ENCODE data around the gene HES7.
A peak's percentile ranks its signal among the peaks of the same experiment; 100 is the strongest.

The HES7 gene

DNA sequence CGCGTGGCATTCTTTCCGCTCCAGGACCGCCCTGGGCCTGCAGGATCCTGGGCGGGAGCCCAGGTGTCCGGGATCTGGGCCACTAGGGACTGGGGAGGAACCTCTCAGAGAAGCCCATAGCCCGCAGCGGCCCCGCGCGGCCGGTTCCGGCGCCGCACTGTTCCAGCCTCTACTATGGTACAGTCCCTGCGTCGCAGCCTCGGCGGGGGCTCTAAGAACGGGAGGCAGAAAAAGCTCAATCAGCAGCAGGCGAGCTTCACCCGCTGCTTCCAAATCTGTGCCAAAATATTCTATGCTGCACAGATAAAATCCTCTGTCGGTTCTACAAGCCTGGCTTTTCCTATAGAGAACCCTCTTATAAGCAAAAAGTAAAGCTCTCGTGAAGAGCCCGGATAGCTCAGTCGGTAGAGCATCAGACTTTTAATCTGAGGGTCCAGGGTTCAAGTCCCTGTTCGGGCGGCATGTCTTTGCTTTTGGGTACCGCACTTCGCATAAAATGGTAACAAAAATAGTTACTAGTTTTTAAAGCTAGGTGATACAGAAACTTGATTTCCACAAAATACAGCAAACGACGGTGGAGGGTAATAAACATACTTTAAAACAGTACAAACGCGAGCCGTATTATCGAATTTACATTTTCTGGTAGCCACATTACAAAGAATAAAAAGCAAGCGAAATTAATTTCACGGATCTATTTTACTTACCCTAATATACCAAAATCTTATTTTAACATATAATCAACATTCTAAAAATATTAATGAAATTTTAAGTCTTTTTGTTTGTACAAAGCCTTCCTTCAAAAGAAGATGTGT lies 4.9 kb downstream of the HES7 start:
- H3K4me3 ChIP-seq (ENCODE audit: low read depth, low read length): peak overlapping the region; percentile 58
- no peak for DNase-seq (ENCODE audit: low read depth)
- TF ChIP-seq, protein P1, sequence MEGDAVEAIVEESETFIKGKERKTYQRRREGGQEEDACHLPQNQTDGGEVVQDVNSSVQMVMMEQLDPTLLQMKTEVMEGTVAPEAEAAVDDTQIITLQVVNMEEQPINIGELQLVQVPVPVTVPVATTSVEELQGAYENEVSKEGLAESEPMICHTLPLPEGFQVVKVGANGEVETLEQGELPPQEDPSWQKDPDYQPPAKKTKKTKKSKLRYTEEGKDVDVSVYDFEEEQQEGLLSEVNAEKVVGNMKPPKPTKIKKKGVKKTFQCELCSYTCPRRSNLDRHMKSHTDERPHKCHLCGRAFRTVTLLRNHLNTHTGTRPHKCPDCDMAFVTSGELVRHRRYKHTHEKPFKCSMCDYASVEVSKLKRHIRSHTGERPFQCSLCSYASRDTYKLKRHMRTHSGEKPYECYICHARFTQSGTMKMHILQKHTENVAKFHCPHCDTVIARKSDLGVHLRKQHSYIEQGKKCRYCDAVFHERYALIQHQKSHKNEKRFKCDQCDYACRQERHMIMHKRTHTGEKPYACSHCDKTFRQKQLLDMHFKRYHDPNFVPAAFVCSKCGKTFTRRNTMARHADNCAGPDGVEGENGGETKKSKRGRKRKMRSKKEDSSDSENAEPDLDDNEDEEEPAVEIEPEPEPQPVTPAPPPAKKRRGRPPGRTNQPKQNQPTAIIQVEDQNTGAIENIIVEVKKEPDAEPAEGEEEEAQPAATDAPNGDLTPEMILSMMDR (IDR thresholded peaks at IDR 0.05; ENCODE audit: low read depth, low read length, missing control alignments): peak; percentile 92
- in situ Hi-C loops (cut with HindIII; ENCODE audit: low sequenced_read_pairs): loop anchor here (10.0 to 25.0 kb wide), 2 partner anchors 64 to 193 kb away; partner anchors contain the start of gene ARHGEF15

DNA sequence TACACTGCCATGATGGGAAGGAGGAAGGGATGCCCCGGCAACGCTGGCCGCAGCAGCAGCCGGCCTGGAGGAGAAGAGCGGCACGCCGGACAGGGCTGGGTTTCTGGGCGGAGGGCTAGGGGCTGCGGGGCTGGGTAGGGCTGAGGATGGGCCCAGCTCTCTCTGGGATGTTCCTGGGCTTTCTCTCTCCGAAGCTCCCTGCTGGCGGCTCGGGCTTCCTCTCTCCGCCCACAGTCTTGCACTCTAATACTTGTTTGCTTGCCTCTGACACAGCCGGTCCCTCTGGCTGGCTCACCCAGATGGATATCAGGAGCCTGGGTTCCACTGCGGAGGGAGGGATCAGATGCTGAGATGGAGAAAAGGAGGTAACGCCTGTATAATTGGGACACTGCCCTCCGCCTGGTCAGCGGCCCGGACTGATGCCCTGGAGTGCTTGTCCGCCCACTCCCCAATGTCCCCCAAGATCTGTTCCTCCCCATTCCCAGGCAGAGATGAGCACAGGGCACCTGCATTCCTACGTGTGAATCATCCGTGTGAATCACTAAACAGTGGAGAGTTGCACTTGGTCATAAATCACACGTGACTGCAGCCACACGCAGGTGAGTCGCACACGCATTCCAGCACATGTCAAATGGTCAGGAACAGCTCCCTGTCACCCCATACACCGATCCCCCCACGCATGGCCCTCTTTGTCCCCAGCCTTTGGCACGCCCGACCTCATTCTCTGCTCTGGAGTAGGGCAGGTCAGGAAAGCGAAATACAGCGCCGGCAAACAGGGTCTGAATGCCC lies 5.7 kb downstream of the HES7 start, which contains the start of gene ALOXE3:
Gene ALOXE3, minus strand, starts transcription at position 535 of the 789 bp plus-strand sequence. Its CDS starts 524 bp downstream, at position 11.
- in situ Hi-C loops (cut with HindIII; ENCODE audit: low sequenced_read_pairs): loop anchor here (10.0 to 25.0 kb wide), 2 partner anchors 63 to 194 kb away; partner anchors contain the start of gene ARHGEF15
- TF ChIP-seq, protein P1 (IDR thresholded peaks at IDR 0.05; ENCODE audit: low read depth, low read length, missing control alignments): no peak
- H3K4me3 ChIP-seq (ENCODE audit: low read depth, low read length): peak within 1 kb of the TSS; percentile 58
- no peak for DNase-seq (ENCODE audit: low read depth)

GRCh38 chr17:8117367-8117979 lies 6.4 kb downstream of the HES7 start:
- H3K4me3 ChIP-seq (ENCODE audit: low read depth, low read length): peak overlapping the region; percentile 58
- in situ Hi-C loops (cut with HindIII; ENCODE audit: low sequenced_read_pairs): loop anchor here (10.0 to 25.0 kb wide), 2 partner anchors 63 to 195 kb away; partner anchors contain the start of gene ARHGEF15
- TF ChIP-seq, protein P1 (IDR thresholded peaks at IDR 0.05; ENCODE audit: low read depth, low read length, missing control alignments): no peak
- DNase-seq (ENCODE audit: low read depth): no peak

GRCh38 chr17:8116776-8117175 lies 7.1 kb downstream of the HES7 start:
- DNase-seq (ENCODE audit: low read depth): no peak
- TF ChIP-seq, protein P1 (IDR thresholded peaks at IDR 0.05; ENCODE audit: low read depth, low read length, missing control alignments): no peak
- no peak overlapping the region for H3K4me3 ChIP-seq (ENCODE audit: low read depth, low read length)
- in situ Hi-C loops (cut with HindIII; ENCODE audit: low sequenced_read_pairs): loop anchor here (10.0 to 25.0 kb wide), 2 partner anchors 62 to 196 kb away; partner anchors contain the start of gene ARHGEF15

DNA sequence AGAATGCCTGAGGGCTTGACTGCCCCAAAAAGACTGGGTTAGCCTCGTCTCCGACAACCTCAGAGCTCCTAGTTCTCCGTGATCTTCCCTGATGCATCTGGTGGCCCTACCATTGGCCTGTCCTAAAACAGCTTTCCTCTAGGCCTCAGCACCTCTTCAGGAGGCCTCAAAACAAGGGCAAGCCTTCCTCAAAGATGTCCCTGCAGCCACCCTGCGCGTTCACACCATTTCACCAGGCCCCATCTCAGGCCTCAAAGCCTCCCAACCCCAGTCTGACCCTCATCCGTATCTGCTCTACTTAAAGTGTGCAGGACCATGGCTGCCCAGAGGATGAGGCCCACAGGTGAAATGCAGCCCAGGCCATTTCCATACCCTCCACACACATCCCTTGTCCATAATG lies 13.0 kb downstream of the HES7 start:
- H3K4me3 ChIP-seq (ENCODE audit: low read depth, low read length): no peak overlapping the region
- TF ChIP-seq, protein P1 (IDR thresholded peaks at IDR 0.05; ENCODE audit: low read depth, low read length, missing control alignments): no peak
- in situ Hi-C loops (cut with HindIII; ENCODE audit: low sequenced_read_pairs): loop anchor here (5.0 to 25.0 kb wide), 4 partner anchors 41 to 201 kb away; partner anchors contain the start of genes ARHGEF15 and PER1
- DNase-seq (ENCODE audit: low read depth): no peak

GRCh38 chr17:8110456-8110804 lies 13.5 kb downstream of the HES7 start:
- no peak overlapping the region for H3K4me3 ChIP-seq (ENCODE audit: low read depth, low read length)
- no peak for DNase-seq (ENCODE audit: low read depth)
- TF ChIP-seq, protein P1 (IDR thresholded peaks at IDR 0.05; ENCODE audit: low read depth, low read length, missing control alignments): no peak
- in situ Hi-C loops (cut with HindIII; ENCODE audit: low sequenced_read_pairs): loop anchor here (5.0 to 25.0 kb wide), 4 partner anchors 42 to 202 kb away; partner anchors contain the start of genes ARHGEF15 and PER1

Data from astrocyte of the cerebellum (primary cell).